Sciatic nerve (tissue), 2 donors: ENCODE measurements around the gene POFUT2. TPM values are rescaled to one million over a fixed set of nuclear protein-coding genes. Genes with fewer than 3 reads are reported as not detected.

Source experiments
- ATAC-seq: fragments of 200-7000 bp; cut with Tn5 transposase; one replicate; pipeline ENCODE4 v1.9.1; 2020; ENCODE audit warnings: mild to moderate bottlenecking, moderate library complexity
- DNase-seq: peaks from one replicate; pipeline ENCODE4 v3.0.0-alpha.2; 2020; ENCODE audit warnings: low spot score
- intact Hi-C: fragments of 100-400 bp; cut with DNase I; formaldehyde crosslinking; loops from one replicate; pipeline ENCODE4 v1.14.2; 2022
- total RNA-seq: library from RNA; stranded (reverse); fragmentation: NEBNext Ultra II Directional; extraction: Animal tissue kit (Norgen Biotek cat#: 25700); gene quantifications from one replicate; pipeline ENCODE4 v1.2.1, GENCODE V29; 2021
- donor health status: DM: no; HTN: no; CAD: no.
- donor health status: DM: no; HTN: no; CAD: no.

The POFUT2 gene
- total RNA-seq, 1 donor from 2014 or later, result 44.2 TPM

- no peak for ATAC-seq
- intact Hi-C loops, result no loop called here
- DNase-seq, result peak; percentile 75
Measured at GRCh38 chr21:45291613-45292398, 4.1 kb upstream of the POFUT2 start.

GRCh38 chr21:45290948-45291612 lies 3.4 kb upstream of the POFUT2 start:
- intact Hi-C loops, result no loop called here
- DNase-seq (peak; percentile 70), ATAC-seq (no peak)

DNA sequence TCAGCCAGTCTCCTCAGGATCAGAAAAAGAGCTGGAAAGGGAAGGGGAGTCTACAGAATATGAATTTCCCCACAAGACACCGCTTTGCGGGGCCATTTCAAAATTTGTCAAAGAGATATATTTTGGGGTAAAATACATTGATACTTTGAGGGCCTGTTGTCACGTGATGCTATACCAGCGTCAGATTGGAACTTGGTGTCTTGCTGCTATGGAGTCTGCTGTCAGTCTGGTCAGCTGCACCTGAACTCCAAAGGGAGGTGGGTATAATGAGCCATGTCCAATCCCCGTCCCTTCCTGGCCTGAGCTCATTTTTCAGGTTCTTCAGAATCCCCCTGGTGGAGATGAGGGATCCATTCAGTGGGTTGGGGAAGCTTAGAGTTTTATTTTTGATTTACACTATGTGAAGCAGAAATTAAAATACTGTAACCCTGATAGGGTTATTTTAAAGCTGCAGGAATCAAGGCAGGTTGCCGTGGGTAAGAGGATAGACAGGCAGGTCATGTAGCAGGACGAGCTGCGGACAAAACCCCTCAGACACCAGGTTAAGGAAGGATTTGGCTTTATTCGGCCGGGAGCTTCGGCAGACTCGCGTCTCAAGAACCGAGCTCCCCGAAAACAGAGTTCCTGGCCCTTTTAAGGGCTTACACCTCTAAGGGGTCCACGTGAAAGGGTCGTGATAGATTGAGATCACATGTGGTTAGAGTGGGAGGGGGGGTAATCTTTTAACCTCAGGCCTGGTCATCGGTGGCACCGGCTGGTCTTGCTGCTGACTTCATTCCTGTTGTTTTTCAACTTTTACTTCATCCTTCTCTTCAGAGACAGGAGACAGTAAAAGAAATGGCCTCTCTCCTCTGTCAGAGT lies 2.2 kb upstream of the POFUT2 start:
- intact Hi-C loops, result no loop called here

GRCh38 chr21:45289134-45289533 lies 1.4 kb upstream of the POFUT2 start:
- ATAC-seq (no peak), DNase-seq (no peak)
- intact Hi-C loops, result no loop called here

More for the DNA sequence above, 2.2 kb upstream of the POFUT2 start:
- no peak for ATAC-seq
- DNase-seq, result no peak

- intact Hi-C loops, result no loop called here
- ATAC-seq, result no peak
- DNase-seq, result peak; percentile 69
Measured at GRCh38 chr21:45288441-45288841, 746 bp upstream of the POFUT2 start.

- ATAC-seq (no peak), DNase-seq (peak; percentile 64)
- intact Hi-C loops, result no loop called here
Measured at GRCh38 chr21:45286671-45287437, 841 bp downstream of the POFUT2 start.

DNA sequence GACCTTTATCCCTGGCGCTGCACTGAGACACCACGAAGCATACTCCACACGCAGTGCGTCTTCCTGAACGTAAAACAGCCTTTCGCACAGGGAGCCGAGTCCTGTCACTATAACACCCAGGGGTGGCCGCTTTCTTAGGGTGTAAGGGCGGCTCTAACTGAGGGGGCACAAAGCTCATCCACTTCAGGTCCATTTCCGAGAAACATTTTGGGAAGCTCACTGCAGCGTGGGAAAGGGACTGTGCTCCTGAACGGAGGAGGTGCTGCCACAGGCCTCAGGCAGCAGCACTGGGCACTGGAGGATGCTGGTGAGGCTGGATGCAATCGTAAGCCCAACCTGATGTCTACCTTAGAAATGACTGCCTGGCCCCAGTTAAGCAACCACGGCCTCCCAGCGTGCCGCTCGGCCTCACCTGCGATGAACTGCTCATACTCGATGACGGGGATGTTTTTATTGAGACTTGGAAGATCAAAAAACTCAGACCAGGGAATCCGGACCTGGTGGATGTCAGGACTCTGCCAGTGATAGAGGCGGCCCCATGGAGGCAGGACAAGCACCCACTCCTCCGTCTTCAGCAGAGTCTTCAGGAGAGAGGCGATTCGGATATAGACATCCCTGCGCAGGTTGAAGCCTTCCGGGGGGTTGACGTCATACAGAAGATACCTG lies 2.3 kb downstream of the POFUT2 start:
- intact Hi-C loops, result no loop called here
- DNase-seq (no peak), ATAC-seq (no peak)

DNA sequence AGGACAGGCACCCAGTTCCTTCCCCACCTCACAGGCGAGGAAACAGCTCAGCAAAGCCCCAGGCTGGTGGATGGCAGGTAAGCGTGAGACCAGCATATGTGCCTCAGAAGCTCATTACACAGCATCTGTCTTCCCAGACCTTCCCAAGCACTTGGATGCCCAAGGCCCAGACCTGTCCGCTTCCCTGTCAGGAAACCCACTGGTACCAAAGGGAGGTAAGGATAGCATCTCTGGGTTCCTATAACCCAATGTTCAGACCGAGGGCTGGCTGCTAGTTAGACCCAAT lies 3.3 kb downstream of the POFUT2 start:
- no peak for DNase-seq
- intact Hi-C loops, result no loop called here
- ATAC-seq, result no peak

GRCh38 chr21:45283611-45284455 lies 3.9 kb downstream of the POFUT2 start:
- DNase-seq, result peak; percentile 57
- intact Hi-C loops, result no loop called here

DNA sequence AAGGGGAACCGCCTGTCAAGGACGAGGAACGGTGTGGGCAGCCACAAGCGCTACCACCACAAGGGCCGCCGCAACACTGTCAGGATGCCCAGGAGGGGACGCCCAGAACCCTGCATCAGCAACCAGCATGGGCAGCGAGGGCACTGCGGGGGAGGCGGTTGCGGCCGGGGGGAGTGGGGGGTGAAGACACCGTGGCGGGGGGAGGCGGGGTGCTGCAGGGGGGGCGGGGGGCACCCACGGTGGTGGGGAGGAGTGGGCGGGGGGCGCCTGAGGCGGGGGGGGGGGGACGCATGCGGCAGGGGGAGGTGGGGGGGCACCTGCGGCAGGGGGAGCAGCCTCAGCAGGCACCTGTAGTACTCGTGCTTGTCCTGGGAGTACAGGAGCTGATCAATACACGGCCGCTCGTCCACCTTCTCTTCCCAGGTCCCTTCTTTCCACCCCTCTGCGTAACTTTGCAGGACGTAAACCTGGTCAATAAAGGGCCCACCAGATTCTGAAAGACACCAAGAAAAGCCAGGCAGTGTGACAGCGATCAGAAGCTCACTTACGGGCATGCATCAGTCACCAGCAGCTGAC lies 4.6 kb downstream of the POFUT2 start:
- intact Hi-C loops, result no loop called here

More at GRCh38 chr21:45283611-45284455, 3.9 kb downstream of the POFUT2 start:
- no peak for ATAC-seq

GRCh38 chr21:45282283-45283034 lies 5.2 kb downstream of the POFUT2 start:
- DNase-seq (peak; percentile 57), ATAC-seq (no peak)
- intact Hi-C loops, result no loop called here

More for the DNA sequence above, 4.6 kb downstream of the POFUT2 start:
- no peak for ATAC-seq
- no peak for DNase-seq

DNA sequence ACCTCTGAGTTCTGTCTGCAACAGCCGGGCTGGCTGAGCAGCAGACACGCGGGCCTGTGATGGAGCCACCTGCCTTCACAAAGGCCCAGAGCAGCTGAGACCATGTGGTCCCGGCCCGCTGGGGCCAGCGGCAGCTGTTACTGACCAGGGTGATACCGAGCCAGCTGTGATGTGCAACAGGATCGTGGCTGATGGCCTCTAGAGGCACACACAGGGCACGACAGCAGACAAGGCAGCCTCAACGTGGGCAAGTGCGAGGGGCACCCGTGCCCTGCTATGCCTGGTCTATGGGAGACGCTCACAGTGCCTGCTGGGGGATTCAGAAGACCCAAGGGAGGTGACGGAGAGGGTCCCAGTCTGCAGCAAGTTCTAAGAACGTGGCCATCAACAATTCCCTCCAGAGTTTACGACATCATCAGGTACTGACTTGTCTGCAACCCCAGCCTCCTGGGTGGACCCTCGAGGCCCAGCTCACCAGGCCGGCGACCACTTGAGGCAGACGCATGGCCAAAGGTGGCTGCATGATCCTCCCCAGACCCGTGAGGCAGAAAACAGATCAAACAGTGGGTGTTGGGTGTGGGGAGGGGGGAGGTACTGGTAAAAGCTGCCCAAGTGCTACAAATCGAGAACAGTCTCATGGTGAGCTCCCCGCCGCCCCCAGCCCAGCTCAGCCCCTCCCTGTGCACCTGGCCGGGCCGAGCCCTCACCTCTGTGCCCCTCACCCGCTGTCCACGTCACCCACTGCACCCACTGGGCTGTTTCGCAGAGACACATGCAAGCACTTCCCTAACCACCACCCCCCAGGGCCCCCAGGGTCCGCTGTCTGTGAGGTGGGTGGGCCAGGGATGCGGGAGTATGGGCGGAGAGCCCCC lies 6.0 kb downstream of the POFUT2 start:
- ATAC-seq (no peak), DNase-seq (no peak)
- intact Hi-C loops, result no loop called here

GRCh38 chr21:45280969-45281368 lies 6.7 kb downstream of the POFUT2 start:
- DNase-seq (no peak), ATAC-seq (no peak)
- intact Hi-C loops, result no loop called here

DNA sequence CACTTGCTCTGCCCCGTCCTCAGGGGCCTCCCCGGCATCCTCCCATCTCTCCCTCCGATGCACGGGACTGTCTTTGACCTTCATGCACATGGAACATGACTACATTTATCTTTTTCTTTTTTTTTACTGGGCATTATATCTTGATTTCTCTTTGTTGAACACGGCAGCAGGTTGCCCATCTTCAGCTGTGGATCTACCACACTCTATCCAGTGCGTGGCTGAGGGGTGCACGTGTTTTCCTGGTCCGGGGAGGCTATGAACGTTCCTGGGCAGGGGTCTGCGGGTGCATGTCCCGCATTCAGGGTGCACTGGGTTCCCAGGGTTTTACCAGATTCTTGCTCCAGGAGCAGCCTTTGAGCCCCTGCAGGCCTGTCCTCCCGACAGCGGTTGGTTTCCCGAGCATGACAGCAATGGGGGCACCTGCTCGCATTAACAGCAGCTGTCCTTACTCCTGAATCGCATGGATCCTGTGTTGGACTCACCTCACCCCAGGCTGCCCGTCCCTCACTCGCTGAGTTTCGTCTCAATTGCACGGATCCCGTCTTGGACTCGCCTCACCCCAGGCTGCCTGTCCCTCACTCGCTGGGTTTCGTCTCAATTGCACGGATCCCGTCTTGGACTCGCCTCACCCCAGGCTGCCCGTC lies 7.4 kb downstream of the POFUT2 start:
- DNase-seq (no peak), ATAC-seq (no peak)
- intact Hi-C loops, result no loop called here

DNA sequence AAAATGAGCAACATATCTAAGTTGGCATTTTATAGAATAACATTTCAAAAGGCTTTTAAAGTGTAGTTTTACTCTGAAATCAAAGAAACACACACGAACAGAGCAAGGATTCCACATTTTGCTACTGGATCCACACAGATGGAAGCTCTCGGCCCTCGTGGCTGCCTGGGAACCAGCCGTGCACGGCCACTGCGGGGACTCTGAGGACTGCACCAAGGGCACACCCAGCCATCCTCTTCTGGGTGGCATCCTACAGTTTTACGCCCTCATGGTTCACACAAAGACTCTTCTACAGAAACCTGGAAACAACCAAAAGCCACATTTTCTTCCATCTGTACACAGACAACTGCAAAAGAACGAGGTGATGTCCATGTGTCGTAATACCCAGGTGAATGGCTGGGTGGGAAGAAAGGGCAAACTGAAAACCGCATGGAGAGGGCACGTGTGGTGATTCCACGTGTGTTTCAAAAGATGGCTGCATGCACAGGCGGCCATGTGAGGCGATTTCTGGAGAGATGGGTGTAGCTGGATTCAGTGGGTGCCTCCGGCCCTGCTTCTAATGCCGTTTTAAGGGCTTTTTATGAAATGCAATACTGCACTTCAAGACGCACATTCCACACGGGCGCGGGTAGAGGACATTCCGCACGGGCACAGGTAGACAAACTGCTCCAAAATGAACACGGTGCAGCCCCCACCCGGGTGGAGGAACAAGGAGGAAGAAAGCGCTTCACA lies 8.1 kb downstream of the POFUT2 start:
- DNase-seq (peak; percentile 53), ATAC-seq (no peak)
- intact Hi-C loops, result no loop called here
